GM21526 (cell line): ENCODE results near the gene CHN1.

Source experiments
- ATAC-seq: cut with Tn5 transposase; IDR thresholded peaks from one replicate; pipeline ENCODE4 v1.9.1; 2021; ENCODE audit warnings: moderate library complexity; ENCODE audit not compliant: unreplicated experiment, low FRiP score

Gene CHN1

DNA sequence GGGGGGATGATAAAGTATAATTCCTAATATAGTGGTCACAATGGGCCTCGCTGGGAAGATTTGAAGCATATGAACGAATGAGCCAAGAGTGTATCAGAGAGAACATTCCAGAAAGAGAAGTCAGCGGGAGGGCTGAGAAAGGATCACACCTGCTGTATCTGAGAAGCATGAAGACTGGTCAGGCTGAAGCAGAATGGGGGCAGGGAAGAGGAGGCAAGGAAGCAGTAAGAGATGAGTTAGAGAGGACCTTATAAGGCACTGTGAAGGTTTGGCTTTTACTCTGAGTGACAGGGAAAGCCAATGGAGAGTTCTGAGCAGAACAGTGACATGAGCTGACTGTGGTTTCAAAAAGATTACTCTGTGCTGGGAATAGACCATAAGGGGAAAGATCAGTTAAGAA, 73.5 kb downstream of the CHN1 start:
- ATAC-seq, result no peak

DNA sequence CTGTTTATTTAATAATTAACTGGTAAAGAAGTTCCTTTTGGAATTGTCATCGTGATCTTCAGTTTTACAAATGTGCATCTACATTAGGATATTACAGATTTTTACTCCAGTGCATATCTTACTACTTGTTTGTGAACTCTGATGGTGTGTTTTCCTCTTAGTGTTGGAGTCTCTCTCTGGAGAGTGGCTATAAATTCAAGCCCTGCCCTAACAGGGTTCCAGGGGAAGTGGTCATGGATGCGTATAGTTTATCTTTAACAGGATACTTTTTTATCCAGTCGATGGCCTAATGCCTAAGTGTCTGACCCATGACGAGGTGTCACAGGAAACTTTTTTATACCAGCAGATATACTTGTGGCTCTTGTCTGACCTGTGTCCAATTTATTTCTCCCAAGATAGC, 75.4 kb downstream of the CHN1 start:
- ATAC-seq, result no peak

GRCh38 chr2:174925046-174925784, 80.0 kb downstream of the CHN1 start:
- no peak for ATAC-seq

- no peak for ATAC-seq
These were observed 81.0 kb downstream of the CHN1 start for GRCh38 chr2:174924061-174924693.

GRCh38 chr2:174919947-174920595, 85.1 kb downstream of the CHN1 start:
- ATAC-seq, result no peak

DNA sequence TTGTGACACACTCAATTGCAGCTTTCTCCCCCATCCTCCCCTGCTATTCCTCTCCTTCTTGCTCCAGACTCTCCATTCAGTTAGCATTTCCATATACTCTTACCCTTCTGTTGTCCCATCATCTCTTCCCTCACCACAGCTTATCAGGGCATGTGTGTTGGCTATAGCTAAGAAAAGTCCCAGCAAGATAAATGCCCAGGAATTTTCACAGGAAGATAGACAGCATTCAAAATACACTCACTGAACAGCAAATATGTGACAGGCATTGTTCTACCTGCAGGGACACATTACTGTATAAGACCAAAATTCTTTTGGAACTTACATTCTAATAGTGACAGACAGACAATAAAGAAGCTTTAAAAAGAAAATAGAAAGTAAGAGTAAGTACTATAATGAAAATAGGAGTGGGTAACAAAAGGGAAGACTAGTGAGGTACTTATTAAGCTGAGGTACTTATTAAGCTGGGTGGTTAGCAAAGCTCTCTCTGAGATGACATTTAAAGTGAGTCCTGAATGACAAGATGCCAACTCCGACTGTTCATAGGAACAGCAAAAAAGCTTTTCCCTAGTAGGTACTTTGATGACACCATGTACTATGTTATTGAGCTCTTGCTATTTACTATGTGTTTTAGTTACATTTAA, 86.2 kb downstream of the CHN1 start:
- no peak for ATAC-seq

- ATAC-seq, result no peak
These were observed 88.8 kb downstream of the CHN1 start for GRCh38 chr2:174916270-174916930.

- no peak for ATAC-seq
These were observed 90.1 kb downstream of the CHN1 start for GRCh38 chr2:174914853-174915760.

GRCh38 chr2:174908284-174908683, 96.9 kb downstream of the CHN1 start:
- ATAC-seq, result no peak

- no peak for ATAC-seq
These were observed 102.0 kb downstream of the CHN1 start for GRCh38 chr2:174903264-174903556.

DNA sequence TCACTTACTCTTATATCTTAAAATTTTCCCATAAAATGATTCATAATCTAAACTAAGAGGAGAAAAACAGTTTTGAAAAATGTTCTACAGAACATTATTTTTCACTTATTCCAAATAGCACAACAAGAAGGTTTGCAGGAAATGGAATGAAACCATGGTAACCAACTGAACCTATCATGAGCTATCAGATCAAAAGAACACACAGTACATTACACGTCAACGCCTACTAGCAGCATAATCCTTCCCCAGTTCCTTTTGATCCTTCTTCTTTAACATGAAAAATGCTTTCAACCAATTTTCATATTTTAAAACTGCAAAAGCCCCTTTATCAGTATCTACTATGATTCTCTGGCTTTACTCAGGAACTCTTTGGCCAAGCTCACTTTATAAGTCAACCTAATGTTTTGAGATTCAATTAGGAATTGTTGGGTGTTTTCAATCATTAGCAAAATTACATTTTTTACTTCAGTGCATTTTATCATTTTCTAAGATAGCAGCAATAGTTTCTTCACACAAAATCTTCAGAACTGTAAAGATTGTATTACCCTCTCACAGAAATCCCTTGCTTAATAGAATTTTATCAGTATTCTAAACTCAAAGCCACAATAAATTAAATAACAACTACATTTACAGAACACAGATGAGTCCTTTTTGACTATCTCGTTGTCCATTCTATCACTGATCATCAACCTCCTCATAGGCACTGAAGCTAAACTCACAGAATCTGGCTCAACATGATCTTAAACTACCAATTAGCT, 102.5 kb downstream of the CHN1 start:
- ATAC-seq, result no peak

- ATAC-seq, result no peak
These were observed 104.1 kb downstream of the CHN1 start for GRCh38 chr2:174901075-174901474.

DNA sequence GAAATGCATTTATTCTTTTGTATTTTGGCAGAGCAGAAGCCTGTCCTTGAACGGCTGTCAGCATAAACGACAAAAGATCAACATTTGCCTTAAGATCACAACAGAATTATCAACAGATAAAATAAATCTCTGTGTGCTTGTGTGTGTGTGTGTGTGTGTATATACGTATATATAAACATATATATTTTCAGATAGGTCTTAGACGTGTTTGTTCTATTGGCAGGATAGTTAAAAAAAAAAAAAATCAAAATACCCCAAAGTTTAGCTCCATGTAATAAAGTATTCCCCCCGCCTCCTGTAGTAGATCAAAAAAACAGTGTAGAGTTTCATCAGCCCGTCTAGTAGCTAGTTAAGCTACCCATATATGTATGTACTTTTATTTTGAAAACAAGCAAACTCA, 107.9 kb downstream of the CHN1 start:
- ATAC-seq, result no peak

DNA sequence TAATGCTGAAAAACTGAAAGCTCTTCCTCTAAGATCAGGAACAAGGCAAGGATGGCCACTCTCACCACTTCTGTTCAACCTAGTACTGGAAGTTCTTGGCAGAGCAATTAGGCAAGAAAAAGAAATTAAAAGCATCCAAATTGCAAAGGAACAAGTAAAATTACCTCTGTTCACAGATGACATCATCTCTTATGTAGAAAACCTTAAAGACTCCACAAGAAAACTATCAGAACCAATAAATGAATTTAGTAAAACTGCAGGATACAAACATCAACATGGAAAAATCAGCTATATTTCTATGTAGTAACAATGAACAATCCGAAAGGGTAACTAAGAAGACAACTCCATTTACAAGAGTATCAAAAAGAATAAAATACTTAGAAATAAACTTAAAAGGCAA, 112.2 kb downstream of the CHN1 start:
- ATAC-seq, result no peak

GRCh38 chr2:174892546-174892945, 112.6 kb downstream of the CHN1 start:
- ATAC-seq, result no peak

DNA sequence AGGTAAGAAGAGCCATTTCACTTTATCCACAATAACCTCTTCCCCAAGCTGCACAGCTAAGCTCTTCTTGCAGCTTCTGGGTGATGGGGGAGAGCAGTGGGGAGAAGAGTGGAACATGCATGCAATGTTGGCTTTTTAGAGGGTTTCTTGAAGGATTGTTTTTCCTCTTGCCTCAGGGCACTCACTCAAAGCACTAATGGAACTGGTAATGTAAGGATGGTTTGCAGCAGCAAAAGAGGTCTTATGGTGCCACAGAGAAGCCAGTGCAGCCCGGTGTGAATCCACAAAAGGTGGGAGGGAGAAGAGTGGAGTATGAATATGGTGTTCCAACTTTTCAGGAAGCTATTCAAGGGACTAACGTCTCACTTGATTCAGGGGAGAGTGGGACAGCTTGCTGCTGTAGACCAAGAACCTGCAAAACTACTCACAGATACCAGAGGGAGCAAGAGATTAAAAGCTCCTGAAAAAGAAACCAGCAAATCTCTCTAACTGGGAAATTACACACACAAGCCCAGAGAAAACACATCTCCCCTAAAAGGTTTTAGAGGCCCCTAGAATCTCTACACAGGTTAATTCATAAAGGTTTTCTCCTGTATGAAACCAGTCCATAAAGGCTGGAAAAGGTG, 116.4 kb downstream of the CHN1 start:
- ATAC-seq, result no peak

DNA sequence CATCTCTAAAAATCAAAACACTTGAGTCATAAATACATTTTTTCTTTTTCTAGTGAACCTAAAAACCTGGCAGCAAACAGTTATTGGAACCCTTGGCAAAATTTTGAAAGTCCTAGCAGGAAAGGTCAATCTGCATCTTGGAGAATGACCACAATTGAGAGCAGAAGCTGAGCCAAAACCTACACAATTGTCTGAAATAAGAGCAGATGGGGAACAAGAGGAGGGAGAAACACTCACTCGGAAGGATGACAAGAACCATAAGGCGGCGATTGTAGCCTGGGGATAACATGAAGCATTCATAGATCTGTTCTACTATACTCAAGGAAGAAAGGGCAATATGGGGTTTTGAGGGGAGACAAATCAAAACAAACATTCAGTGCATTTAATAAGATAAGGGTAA, 117.0 kb downstream of the CHN1 start:
- ATAC-seq, result no peak

- no peak for ATAC-seq
These were observed 122.8 kb downstream of the CHN1 start for GRCh38 chr2:174882416-174882815.

GRCh38 chr2:174881678-174882077, 123.5 kb downstream of the CHN1 start:
- ATAC-seq, result no peak
